Endodermal cell (in vitro differentiated cells): Measurements from ENCODE around the gene ZNF76. TPM values are rescaled to one million over a fixed set of nuclear protein-coding genes. Genes with fewer than 3 reads are reported as not detected.
"Not testable (repeated sequence)": the region's sequence is repeated elsewhere in the genome, so short reads cannot be mapped to it uniquely, and the experiment has no call there.

ENCODE experiments used
- DNase-seq: peaks from one replicate; pipeline ENCODE4 v3.0.0-alpha.2; 2017
- H3K27ac ChIP-seq: 2 replicates; pipeline ENCODE4 v1.5.1; 2013; ENCODE audit warnings: mild to moderate bottlenecking, low read depth, low read length, moderate library complexity
- H3K27me3 ChIP-seq: 2 replicates; pipeline ENCODE4 v1.6.1; 2013; ENCODE audit warnings: mild to moderate bottlenecking, low read length, moderate library complexity; ENCODE audit not compliant: insufficient read depth, control insufficient read depth, poor library complexity, severe bottlenecking
- H3K36me3 ChIP-seq: 2 replicates; pipeline ENCODE4 v1.7.0; 2013; ENCODE audit warnings: mild to moderate bottlenecking, low read length, moderate library complexity; ENCODE audit not compliant: control insufficient read depth, insufficient read depth
- H3K4me1 ChIP-seq: one replicate; pipeline ENCODE4 v1.7.0; 2013; ENCODE audit warnings: low read length; ENCODE audit not compliant: control insufficient read depth, insufficient read depth
- H3K4me3 ChIP-seq: 2 replicates; pipeline ENCODE4 v1.5.1; 2013; ENCODE audit warnings: mild to moderate bottlenecking, low read length, moderate library complexity
- H3K9ac ChIP-seq: 2 replicates; pipeline ENCODE4 v1.6.1; 2013; ENCODE audit warnings: mild to moderate bottlenecking, low read length, moderate library complexity; ENCODE audit not compliant: poor library complexity, severe bottlenecking; ENCODE audit errors: extremely low read depth
- H3K9me3 ChIP-seq: 2 replicates; pipeline ENCODE4 v1.6.1; 2013; ENCODE audit warnings: mild to moderate bottlenecking, low read length, moderate library complexity; ENCODE audit not compliant: control insufficient read depth
- H3K27ac Mint-ChIP-seq: 2 replicates; pipeline ENCODE4 v1.8.0; 2020; ENCODE audit warnings: mixed read lengths
- H3K27me3 Mint-ChIP-seq: 2 replicates; pipeline ENCODE4 v1.8.0; 2021; ENCODE audit warnings: mild to moderate bottlenecking, mixed read lengths; ENCODE audit not compliant: insufficient read depth
- H3K36me3 Mint-ChIP-seq: 2 replicates; pipeline ENCODE4 v1.8.0; 2020; ENCODE audit warnings: low read depth, mixed read lengths
- H3K4me1 Mint-ChIP-seq: 2 replicates; pipeline ENCODE4 v1.8.0; 2020; ENCODE audit warnings: mixed read lengths
- H3K4me3 Mint-ChIP-seq: 2 replicates; pipeline ENCODE4 v1.8.0; 2020; ENCODE audit warnings: mild to moderate bottlenecking, moderate library complexity, mixed read lengths
- H3K9me3 Mint-ChIP-seq: 2 replicates; pipeline ENCODE4 v1.8.0; 2020; ENCODE audit warnings: mild to moderate bottlenecking, mixed read lengths
- WGBS, 2 experiments: methylation state at CpG; one replicate each; pipeline versions ENCODE4 v1.1.5 to v1.1.7; 2013; ENCODE audit warnings: missing lambda C conversion rate in 2 of 2, mixed read lengths in 1 of 2; ENCODE audit not compliant: insufficient coverage in 1 of 2, insufficient read length in 1 of 2; 5-methylcytosine and 5-hydroxymethylcytosine counted together
- total RNA-seq, 2 donors: library from RNA; stranded (reverse); fragmentation: NEBNext Ultra II Directional in 1 of 2; extraction: Animal tissue kit (Norgen Biotek cat#: 25700) in 1 of 2; gene quantifications; 2 replicates in 1 of 2; 3 replicates in 1 of 2; pipeline ENCODE4 v1.2.1, GENCODE V29; 2021
- TF ChIP-seq, protein P1 (sequence below): fragments of 200-600 bp; sonication (generic); conservative IDR thresholded peaks from 2 replicates; pipeline ENCODE4 v1.5.0; 2021; ENCODE audit warnings: antibody characterized with exemption, mild to moderate bottlenecking

The ZNF76 gene
- total RNA-seq, 2 donors from 2014 or later, result 39.0 to 42.9 TPM

DNA sequence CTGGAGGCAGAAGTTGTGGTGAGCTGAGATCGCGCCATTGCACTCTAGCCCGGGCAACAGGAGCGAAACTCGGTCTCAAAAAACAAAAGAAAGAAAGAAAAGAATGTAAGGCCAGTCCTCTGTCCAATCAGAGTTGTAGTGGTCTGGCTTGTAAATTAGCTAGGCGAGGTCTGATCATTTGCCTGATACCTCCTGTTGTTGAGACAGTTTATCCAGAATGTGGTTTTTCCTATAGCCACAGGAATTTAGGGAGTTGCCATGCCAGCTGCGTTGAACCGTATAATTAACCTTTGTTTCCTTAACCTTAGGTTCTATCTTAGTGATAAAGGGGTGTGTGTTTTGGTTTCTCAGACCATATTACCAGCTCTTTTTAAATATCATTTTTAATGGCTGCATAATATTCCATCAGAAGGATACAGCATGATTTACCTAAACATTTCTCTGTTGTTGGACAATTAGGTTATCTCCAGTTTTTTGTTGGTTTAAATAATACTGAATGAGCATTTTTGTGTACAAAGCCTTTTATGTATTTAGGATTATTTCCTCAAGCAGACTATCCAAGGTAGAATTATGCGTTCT lies 71.1 kb downstream of the ZNF76 start:
- no peaks in the 10 kb centered on the region for H3K9me3 ChIP-seq
- DNase-seq, result no peak
- Mint-ChIP-seq H3K36me3 (no peaks in the 10 kb centered on the region), H3K27ac (no peak overlapping the region), H3K4me1 (peaks cover 3% of the 10 kb centered on the region), H3K9me3 (peaks cover 14% of the 10 kb centered on the region), H3K27me3 (peaks cover 31% of the 10 kb centered on the region), H3K4me3 (no peak overlapping the region)
- no peak overlapping the region for H3K27ac ChIP-seq
- no peak overlapping the region for H3K4me3 ChIP-seq
- H3K36me3 ChIP-seq, result no peaks in the 10 kb centered on the region
- 97 to 98% methylated on average over 6 to 7 of the region's 9 CpGs for WGBS, 2 experiments
- no peaks in the 10 kb centered on the region for H3K4me1 ChIP-seq
- no peak overlapping the region for H3K9ac ChIP-seq
- no peaks in the 10 kb centered on the region for H3K27me3 ChIP-seq
- TF ChIP-seq, protein P1, sequence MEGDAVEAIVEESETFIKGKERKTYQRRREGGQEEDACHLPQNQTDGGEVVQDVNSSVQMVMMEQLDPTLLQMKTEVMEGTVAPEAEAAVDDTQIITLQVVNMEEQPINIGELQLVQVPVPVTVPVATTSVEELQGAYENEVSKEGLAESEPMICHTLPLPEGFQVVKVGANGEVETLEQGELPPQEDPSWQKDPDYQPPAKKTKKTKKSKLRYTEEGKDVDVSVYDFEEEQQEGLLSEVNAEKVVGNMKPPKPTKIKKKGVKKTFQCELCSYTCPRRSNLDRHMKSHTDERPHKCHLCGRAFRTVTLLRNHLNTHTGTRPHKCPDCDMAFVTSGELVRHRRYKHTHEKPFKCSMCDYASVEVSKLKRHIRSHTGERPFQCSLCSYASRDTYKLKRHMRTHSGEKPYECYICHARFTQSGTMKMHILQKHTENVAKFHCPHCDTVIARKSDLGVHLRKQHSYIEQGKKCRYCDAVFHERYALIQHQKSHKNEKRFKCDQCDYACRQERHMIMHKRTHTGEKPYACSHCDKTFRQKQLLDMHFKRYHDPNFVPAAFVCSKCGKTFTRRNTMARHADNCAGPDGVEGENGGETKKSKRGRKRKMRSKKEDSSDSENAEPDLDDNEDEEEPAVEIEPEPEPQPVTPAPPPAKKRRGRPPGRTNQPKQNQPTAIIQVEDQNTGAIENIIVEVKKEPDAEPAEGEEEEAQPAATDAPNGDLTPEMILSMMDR, result no peak

DNA sequence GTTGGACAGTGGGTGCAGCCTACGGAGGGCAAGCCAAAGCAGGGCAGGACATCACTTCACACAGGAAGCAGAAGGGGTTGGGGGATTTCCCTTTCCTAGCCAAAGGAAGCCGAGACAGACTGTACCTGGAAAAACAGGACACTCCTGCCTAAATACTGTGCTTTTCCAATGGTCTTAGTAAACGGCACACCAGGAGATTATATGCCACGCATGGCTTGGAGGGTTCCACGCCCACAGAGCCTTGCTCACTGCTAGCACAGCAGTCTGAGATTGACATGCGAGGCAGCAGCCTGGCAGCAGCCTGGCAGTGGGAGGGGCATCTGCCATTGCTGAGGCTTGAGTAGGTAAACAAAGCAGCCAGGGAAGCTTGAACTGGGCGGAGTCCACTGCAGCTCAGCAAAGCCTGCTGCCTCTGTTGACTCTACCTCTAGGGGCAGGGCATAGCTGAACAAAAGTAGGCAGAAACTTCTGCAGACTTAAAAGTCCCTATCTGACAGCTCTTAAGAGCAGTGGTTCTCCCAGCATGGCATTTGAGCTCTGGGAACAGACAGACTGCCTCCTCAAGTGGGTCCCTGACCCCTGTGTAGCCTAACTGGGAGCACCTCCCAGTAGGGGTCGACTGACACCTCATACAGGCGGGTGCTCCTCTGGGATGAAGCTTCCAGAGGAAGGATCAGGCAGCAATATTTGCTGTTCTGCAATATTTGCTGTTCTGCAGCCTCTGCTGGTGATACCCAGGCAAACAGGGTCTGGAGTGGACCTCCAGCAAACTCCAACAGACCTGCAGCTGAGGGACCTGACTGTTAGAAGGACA lies 72.7 kb downstream of the ZNF76 start:
- H3K27me3 ChIP-seq, H3K27ac Mint-ChIP-seq, H3K4me3 ChIP-seq, H3K4me3 Mint-ChIP-seq, H3K36me3 Mint-ChIP-seq, H3K27ac ChIP-seq, H3K4me1 ChIP-seq, H3K9me3 ChIP-seq, H3K9ac ChIP-seq, H3K36me3 ChIP-seq, H3K4me1 Mint-ChIP-seq: not testable (repeated sequence)
- WGBS, 2 experiments, result 83 to 89% methylated on average over 6 to 9 of the region's 9 CpGs
- Mint-ChIP-seq H3K9me3 (peaks cover 14% of the 10 kb centered on the region), H3K27me3 (peaks cover 42% of the 10 kb centered on the region)
- TF ChIP-seq, protein P1, result peak; percentile 34
- DNase-seq, result peak; percentile 77

DNA sequence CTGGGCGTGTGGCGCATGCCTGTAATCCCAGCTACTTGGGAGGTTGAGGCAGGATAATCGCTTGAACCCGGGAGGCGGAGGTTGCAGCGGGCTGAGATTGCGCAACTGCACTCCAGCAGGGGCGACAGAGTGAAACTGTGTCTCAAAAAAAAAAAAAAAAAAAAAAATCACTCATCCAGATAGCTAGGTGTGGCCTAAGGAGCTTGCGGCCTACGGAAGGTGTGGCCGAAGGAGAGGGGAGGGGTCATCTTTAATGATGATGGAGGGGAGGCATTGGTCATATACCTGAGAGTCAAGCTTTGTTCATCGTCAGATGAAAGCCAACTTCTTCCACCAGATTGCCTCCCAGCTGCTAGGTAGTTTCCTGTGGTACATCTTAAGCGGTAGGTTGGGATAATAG lies 82.0 kb downstream of the ZNF76 start:
- no peaks in the 10 kb centered on the region for H3K27me3 ChIP-seq
- TF ChIP-seq, protein P1, result no peak
- no peak overlapping the region for H3K9ac ChIP-seq
- Mint-ChIP-seq H3K36me3 (no peaks in the 10 kb centered on the region), H3K4me1 (peaks cover 7% of the 10 kb centered on the region), H3K4me3 (no peak overlapping the region), H3K27me3 (peaks cover 19% of the 10 kb centered on the region), H3K27ac (no peak overlapping the region), H3K9me3 (peaks cover 11% of the 10 kb centered on the region)
- 93 to 100% methylated on average over 5 to 12 of the region's 13 CpGs for WGBS, 2 experiments
- no peaks in the 10 kb centered on the region for H3K4me1 ChIP-seq
- H3K27ac ChIP-seq, result no peak overlapping the region
- no peak overlapping the region for H3K4me3 ChIP-seq
- no peaks in the 10 kb centered on the region for H3K36me3 ChIP-seq
- peak; percentile 62 for DNase-seq
- no peaks in the 10 kb centered on the region for H3K9me3 ChIP-seq
